H1 (cell line): ENCODE measurements around the gene C2orf42. TPM values are rescaled to one million over a fixed set of nuclear protein-coding genes. Genes with fewer than 3 reads are reported as not detected.

ENCODE experiments used
- CBX8 ChIP-seq: fragments of 300-800, 300-1000 bp; sonication (generic); IDR thresholded peaks from 2 replicates; pipeline ENCODE4 v1.7.1; 2016; ENCODE audit warnings: low read depth, low read length, borderline replicate concordance
- CHD1 ChIP-seq: IDR thresholded peaks from 2 replicates; pipeline ENCODE4 v1.6.1; 2012; ENCODE audit warnings: low read depth, low read length, improper control_type of control experiment
- CREB1 ChIP-seq: IDR thresholded peaks from 2 replicates; pipeline ENCODE4 v1.6.1; 2012; ENCODE audit warnings: inconsistent platforms
- POU5F1 ChIP-seq: IDR thresholded peaks from 2 replicates; pipeline ENCODE4 v1.6.1; 2011; ENCODE audit warnings: low read depth, mild to moderate bottlenecking, low read length, moderate library complexity
- SIRT6 ChIP-seq: IDR thresholded peaks from one replicate; pipeline ENCODE4 v1.7.1; 2012; ENCODE audit warnings: low read length, inconsistent platforms
- TAF7 ChIP-seq: optimal IDR thresholded peaks from 2 replicates; pipeline ENCODE3; 2011; ENCODE audit warnings: low read depth, mild to moderate bottlenecking, inconsistent platforms, low read length, moderate library complexity, borderline replicate concordance
- YY1 ChIP-seq: IDR thresholded peaks from 2 replicates; pipeline ENCODE4 v1.6.1; 2011; ENCODE audit warnings: low read depth, mild to moderate bottlenecking, low read length
- polyA plus RNA-seq, 7 experiments: library from polyadenylated mRNA; depleted of rRNA in 3 of 7; stranded (reverse) in 5 of 7; unstranded in 2 of 7; fragments of >200 nt in 5 of 7; fragments of 200-250 nt in 2 of 7; gene quantifications; 1 replicate in 5 of 7; 2 replicates in 1 of 7; 4 replicates in 1 of 7; pipeline versions ENCODE4 v1.2.1 to v1.2.3, GENCODE V29; 2011 to 2013; ENCODE audit warnings: missing spikeins in 2 of 7, mixed read lengths in 2 of 7
- total RNA-seq: library from RNA; stranded (reverse); fragmentation: NEBNext Ultra II Directional; extraction: Animal tissue kit (Norgen Biotek cat#: 25700); gene quantifications from 2 replicates; pipeline ENCODE4 v1.2.1, GENCODE V29; 2021
- TF ChIP-seq, protein P1 (sequence below): IDR thresholded peaks from 2 replicates; pipeline ENCODE4 v1.6.1; 2012; ENCODE audit warnings: inconsistent platforms

Gene C2orf42
- total and polyA plus RNA-seq, 2 of the 8 experiments (the other 6 are each of a cell fraction or from before 2014, with no cell fraction given), result 3.9 to 10.7 TPM

- TF ChIP-seq YY1 (no peak), CREB1 (no peak), CHD1 (no peak), POU5F1 (no peak), SIRT6 (no peak), CBX8 (no peak), TAF7 (no peak)
- TF ChIP-seq, protein P1, sequence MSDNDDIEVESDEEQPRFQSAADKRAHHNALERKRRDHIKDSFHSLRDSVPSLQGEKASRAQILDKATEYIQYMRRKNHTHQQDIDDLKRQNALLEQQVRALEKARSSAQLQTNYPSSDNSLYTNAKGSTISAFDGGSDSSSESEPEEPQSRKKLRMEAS, result no peak
These were observed 1.7 kb upstream of the C2orf42 start (continued) for GRCh38 chr2:70192516-70192915.
